ENCODE data around the gene RAB7B.

RAB7B gene

DNA sequence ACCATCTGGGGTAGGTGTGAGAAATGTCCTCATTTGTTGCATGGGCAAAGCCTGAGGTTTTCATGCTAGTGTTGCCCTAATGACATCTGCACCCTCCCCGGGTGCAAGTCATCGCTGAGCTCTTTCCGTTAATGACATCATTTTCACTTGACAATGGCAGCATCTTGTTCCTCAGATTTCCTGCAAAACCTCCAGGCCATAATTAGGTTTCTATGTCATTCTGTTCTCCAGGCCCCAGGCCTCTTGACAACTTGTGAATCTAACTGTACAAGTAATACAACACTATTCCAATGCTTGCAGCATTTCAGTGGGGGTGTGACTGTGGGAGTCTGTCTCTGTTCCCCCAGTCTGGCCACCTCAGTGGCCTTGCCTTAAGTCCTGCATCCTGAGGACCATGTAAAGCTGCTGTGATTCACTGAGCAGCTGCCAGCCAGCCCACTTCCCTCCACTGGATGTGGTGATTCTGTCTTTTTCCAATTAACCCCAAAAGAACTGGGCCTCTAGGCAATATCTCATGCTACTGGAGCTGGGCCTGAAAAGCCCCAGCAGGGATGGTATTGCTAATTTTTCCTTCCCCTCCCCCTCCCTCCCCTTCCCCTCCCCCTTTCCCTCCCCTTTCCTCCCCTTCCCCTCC is 22.8 kb downstream of the RAB7B start:
- TF ChIP-seq POLR2A (IDR thresholded peaks at IDR 0.05; ENCODE audit: low read length) (no peak), GATA1 (IDR thresholded peaks at IDR 0.05; ENCODE audit: low read depth, low read length) (no peak)
- peak in 1 of 2 experiments; percentile 14 for DNase-seq

DNA sequence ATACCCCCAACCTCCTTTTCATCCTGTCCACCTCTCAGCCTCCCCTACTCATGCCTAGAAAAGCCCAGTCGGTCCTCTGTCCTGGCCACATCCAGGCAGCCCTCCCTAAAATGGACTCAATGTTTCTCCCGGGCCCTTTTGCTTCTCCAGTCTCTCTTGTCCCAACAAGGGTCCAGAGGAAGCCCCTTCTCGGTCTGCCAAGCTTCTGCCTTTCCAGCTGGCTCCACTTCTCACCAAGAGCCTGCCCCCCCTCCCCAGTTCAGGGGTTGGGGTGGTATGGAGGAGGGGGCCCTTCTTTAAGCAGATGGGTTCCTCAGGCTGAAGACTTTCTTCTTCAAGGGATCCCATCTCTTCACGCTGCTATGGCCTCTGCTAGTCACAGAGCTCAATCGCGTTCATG is 23.9 kb downstream of the RAB7B start:
- no peak for TF ChIP-seq POLR2A (IDR thresholded peaks at IDR 0.05; ENCODE audit: low read length)
- TF ChIP-seq GATA1 (IDR thresholded peaks at IDR 0.05; ENCODE audit: low read depth, low read length) = no peak
- DNase-seq = no peak

DNA sequence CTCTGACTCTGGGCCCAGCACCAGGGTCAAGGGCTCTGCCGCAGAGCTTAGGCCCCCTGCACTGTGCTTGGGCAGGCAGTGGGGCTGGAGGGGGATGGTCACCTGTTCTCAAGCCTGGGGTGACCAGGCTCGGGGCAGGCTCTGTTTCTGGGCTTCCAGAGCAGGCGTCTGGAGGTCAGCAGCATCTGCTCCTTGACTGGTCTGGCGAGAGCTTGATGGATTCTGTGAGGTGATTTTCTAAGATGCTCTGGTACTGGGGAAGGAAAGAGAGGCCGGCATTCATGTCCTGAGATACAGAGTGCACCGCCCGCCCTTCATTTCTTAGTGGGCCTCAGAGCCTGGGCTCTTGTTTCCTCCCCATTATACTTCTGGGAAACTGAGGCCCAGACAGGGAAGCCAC is 24.5 kb downstream of the RAB7B start:
- TF ChIP-seq POLR2A (IDR thresholded peaks at IDR 0.05; ENCODE audit: low read length) (no peak), GATA1 (IDR thresholded peaks at IDR 0.05; ENCODE audit: low read depth, low read length) (no peak)
- DNase-seq = no peak

DNA sequence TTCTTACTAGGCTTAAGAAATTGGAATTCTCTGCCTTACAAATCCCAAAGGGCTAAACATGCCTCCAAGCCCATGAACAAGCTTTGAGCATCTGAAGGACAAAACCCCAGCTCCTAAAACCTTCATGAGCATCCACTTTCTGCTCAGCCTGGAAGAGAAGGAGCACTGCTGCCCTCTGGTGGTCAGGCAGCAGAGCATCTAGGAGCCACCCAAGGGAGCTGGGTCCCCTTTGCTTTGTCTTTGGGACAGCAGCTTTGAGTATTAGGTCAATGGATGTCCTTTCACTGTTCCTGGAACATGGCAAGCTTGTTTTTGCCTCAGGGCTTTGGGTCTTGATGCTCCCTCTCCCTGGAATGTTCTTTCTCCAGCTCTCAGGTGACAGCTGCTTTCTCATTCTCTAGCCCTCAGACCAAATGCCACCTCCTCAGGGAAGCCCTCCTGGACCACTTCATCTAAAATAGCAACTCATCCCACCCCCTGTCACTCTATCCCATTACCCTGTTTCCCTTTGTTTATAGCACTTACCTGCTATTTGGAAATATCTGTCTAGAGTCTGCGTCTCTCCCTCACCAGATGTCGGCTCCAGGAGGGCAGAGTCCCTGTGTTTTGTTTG is 25.7 kb downstream of the RAB7B start:
- DNase-seq = peak; percentile 74 to 87
- TF ChIP-seq GATA1 (IDR thresholded peaks at IDR 0.05; ENCODE audit: low read depth, low read length) = no peak
- no peak for TF ChIP-seq POLR2A (IDR thresholded peaks at IDR 0.05; ENCODE audit: low read length)

GRCh38 chr1:205976708-205977401 is 26.3 kb downstream of the RAB7B start:
- DNase-seq = no peak
- TF ChIP-seq POLR2A (IDR thresholded peaks at IDR 0.05; ENCODE audit: low read length) (no peak), GATA1 (IDR thresholded peaks at IDR 0.05; ENCODE audit: low read depth, low read length) (no peak)

DNA sequence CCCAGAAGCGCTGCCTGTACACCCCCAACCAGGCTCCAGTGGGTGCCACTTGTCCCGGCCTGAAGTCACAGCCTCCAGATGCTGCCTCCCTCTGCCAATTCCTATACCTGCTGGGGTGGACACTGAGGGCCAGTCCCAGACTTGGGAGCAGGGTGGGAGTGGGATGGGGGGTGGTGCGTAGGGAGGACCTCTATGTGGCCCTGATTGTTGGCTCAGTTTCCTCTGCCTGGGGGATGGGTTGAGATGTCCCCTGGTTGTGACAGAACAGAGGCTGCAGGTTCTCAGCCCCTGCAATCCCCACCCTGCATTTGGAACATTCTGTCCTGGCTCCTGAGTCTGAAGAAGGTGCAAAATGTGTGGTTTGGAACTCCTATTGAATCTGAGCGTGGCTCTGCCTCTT is 27.2 kb downstream of the RAB7B start:
- TF ChIP-seq POLR2A (IDR thresholded peaks at IDR 0.05; ENCODE audit: low read length) (no peak), GATA1 (IDR thresholded peaks at IDR 0.05; ENCODE audit: low read depth, low read length) (no peak)
- DNase-seq = no peak

- TF ChIP-seq POLR2A (IDR thresholded peaks at IDR 0.05; ENCODE audit: low read length) (no peak), GATA1 (IDR thresholded peaks at IDR 0.05; ENCODE audit: low read depth, low read length) (no peak)
- no peak for DNase-seq
These were observed 27.7 kb downstream of the RAB7B start for GRCh38 chr1:205975387-205975998.

- no peak for DNase-seq
- no peak for TF ChIP-seq POLR2A (IDR thresholded peaks at IDR 0.05; ENCODE audit: low read length)
- TF ChIP-seq GATA1 (IDR thresholded peaks at IDR 0.05; ENCODE audit: low read depth, low read length) = no peak
These were observed 28.5 kb downstream of the RAB7B start for GRCh38 chr1:205974712-205975111.

DNA sequence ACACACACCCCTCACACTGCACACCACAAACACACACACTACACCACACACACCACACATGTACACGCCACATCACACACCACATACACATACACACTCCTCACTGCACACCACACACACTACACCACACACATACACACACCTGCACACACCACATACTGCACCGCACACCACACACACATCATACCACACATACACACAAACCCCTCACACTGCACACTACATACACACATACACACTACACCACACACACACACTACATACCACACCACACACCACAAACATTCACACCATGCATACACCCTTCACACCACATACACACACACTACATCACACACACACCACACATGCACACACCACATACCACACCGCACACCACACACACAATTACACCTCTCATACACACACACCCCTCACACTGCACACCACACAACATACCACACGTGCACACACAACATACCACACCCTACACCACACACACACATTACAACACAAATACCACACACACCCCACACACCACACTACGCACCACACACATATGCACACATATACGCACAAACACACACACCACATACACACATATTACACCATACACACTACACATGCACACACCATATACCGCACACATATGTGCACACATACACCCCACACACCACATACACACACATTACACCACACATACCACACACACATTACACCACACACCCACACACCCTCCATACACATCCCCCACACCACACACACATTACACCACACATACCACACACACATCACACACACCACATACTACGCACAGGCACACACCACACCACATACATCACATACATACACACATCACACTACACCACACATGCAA is 29.6 kb downstream of the RAB7B start:
- DNase-seq = peak in 1 of 2 experiments; percentile 38
- TF ChIP-seq POLR2A (IDR thresholded peaks at IDR 0.05; ENCODE audit: low read length) (no peak), GATA1 (IDR thresholded peaks at IDR 0.05; ENCODE audit: low read depth, low read length) (no peak)

GRCh38 chr1:205972491-205973168 is 30.6 kb downstream of the RAB7B start:
- TF ChIP-seq POLR2A (IDR thresholded peaks at IDR 0.05; ENCODE audit: low read length) = no peak
- no peak for TF ChIP-seq GATA1 (IDR thresholded peaks at IDR 0.05; ENCODE audit: low read depth, low read length)
- DNase-seq = peak; percentile 20 to 50

DNA sequence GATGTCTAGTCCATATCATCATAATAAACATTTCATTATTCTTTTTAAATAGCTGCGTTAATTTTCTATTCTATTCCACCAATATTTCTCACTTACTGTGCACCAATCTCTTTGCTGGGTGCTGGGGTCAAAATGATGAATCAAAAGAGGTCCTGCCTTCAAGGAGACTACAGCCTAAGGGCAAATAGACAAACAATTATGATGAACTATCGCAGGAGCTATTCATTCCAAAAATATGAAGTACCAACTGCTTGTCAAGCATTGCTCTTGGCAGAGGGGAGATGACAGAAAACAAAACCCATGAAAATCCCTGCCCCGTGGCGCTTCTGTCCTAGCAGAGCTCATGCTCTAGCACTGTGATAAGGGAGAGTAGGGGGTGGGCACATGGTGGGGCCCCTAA is 31.1 kb downstream of the RAB7B start:
- no peak for DNase-seq
- TF ChIP-seq GATA1 (IDR thresholded peaks at IDR 0.05; ENCODE audit: low read depth, low read length) (no peak), POLR2A (IDR thresholded peaks at IDR 0.05; ENCODE audit: low read length) (no peak)

- TF ChIP-seq GATA1 (IDR thresholded peaks at IDR 0.05; ENCODE audit: low read depth, low read length) = no peak
- no peak for TF ChIP-seq POLR2A (IDR thresholded peaks at IDR 0.05; ENCODE audit: low read length)
- DNase-seq = no peak
These were observed 32.1 kb downstream of the RAB7B start for GRCh38 chr1:205971082-205971481.

DNA sequence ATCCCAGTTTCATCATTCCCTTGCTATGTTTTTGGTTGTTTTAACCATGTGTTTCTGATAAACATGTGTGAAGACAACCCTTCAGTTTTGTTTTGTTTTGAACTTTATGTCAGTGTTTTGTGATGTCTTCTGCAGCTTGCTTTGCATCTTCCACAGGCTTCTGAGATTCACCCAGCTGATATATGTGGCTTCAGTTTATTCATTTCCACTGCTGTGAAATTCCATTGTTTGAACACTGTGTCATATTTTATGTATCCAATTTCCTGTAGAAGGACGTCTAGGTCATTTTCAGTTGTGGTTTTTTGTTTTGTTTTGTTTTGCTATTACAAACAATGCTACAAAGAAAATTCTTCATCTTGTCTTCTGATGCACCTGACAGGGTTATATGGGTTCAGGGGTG is 32.7 kb downstream of the RAB7B start:
- DNase-seq = no peak
- TF ChIP-seq POLR2A (IDR thresholded peaks at IDR 0.05; ENCODE audit: low read length) = no peak
- no peak for TF ChIP-seq GATA1 (IDR thresholded peaks at IDR 0.05; ENCODE audit: low read depth, low read length)
